ENCODE data around the gene CLCN2.

The CLCN2 gene

DNA sequence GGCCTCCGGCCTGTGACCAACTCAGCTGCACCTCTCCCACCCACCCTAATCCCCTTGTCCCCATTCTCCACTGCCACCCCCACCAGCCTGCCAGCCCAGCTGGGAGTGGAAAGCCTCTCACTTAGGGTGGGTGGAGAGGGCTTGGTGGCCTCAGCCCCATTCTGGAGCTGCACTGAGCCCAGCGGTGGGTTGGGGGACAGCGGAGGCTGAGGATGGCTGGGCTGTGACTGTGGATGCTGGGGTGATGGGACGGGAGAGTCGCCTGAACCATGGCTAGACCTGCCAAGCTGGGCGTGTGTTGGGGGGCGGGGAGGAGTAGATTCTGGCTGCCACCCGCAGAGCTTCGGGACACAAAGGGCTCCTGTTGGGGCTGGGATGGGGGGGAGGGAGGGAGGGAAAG lies 1.8 kb downstream of the CLCN2 start:
- no peaks in the 10 kb centered on the region for H3F3A ChIP-seq (ENCODE audit: insufficient read depth, low read length)
- H2AFZ ChIP-seq (ENCODE audit: low read length): no peak overlapping the region
- no peaks in the 10 kb centered on the region for H3K9me3 ChIP-seq (ENCODE audit: low read length)
- no peak for TF ChIP-seq EZH2 (IDR thresholded peaks at IDR 0.05; ENCODE audit: borderline replicate concordance, low read length)
- TF ChIP-seq CTCF (IDR thresholded peaks at IDR 0.05; ENCODE audit: low read length): no peak
- peaks cover 15% of the 10 kb centered on the region for H3K4me1 ChIP-seq (ENCODE audit: insufficient read depth, low read length, severe bottlenecking)
- no peaks in the 10 kb centered on the region for H3K79me2 ChIP-seq (ENCODE audit: insufficient read depth, low read length)
- no peak overlapping the region for H3K27ac ChIP-seq (ENCODE audit: low read depth, low read length, poor library complexity, severe bottlenecking)
- no peaks in the 10 kb centered on the region for H3K9me2 ChIP-seq (ENCODE audit: low read depth, low read length)
- H4K20me1 ChIP-seq (ENCODE audit: insufficient read depth, low read length): no peaks in the 10 kb centered on the region
- no peak overlapping the region for H3K4me3 ChIP-seq (ENCODE audit: low read depth, low read length, poor library complexity, severe bottlenecking)
- H3K4me2 ChIP-seq (ENCODE audit: low read length): no peak overlapping the region
- peaks cover 5% of the 10 kb centered on the region; the same call in 1 of the 2 replicates for H3K27me3 ChIP-seq (ENCODE audit: insufficient read depth, low read length)
- peaks cover 2% of the 10 kb centered on the region; the same call in 1 of the 2 replicates for H3K36me3 ChIP-seq (ENCODE audit: insufficient read depth, low read length)
- no peak overlapping the region for H3K9ac ChIP-seq (ENCODE audit: low read length)

DNA sequence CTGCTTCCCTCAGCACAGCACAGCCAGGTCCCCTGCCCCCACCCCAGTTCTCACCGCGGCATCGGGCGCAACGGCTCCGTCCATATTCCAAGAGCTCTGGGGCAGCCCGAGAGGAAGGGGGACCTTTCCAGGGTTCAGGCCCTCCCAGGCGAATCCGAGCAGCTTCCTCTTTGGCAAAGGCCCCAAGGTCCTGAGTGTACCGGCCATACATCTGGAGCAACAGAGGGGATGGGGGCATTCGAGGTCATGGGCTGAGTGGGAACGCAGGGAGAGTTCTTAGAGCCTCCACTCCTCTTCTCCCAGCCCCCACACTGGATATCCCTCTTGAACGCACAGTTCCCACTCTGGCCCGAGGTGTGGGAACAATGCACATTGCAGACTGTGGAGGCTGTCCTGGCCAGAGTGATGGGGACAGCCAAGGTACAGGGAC lies 2.5 kb downstream of the CLCN2 start:
- no peaks in the 10 kb centered on the region for H3K9me3 ChIP-seq (ENCODE audit: low read length)
- no peaks in the 10 kb centered on the region for H4K20me1 ChIP-seq (ENCODE audit: insufficient read depth, low read length)
- no peak overlapping the region for H3K27ac ChIP-seq (ENCODE audit: low read depth, low read length, poor library complexity, severe bottlenecking)
- H3K79me2 ChIP-seq (ENCODE audit: insufficient read depth, low read length): no peaks in the 10 kb centered on the region
- H3K4me1 ChIP-seq (ENCODE audit: insufficient read depth, low read length, severe bottlenecking): peaks cover 11% of the 10 kb centered on the region
- no peak overlapping the region for H3K9ac ChIP-seq (ENCODE audit: low read length)
- no peaks in the 10 kb centered on the region for H3K36me3 ChIP-seq (ENCODE audit: insufficient read depth, low read length)
- no peaks in the 10 kb centered on the region for H3F3A ChIP-seq (ENCODE audit: insufficient read depth, low read length)
- no peak overlapping the region for H3K4me3 ChIP-seq (ENCODE audit: low read depth, low read length, poor library complexity, severe bottlenecking)
- H3K4me2 ChIP-seq (ENCODE audit: low read length): no peak overlapping the region
- TF ChIP-seq EZH2 (IDR thresholded peaks at IDR 0.05; ENCODE audit: borderline replicate concordance, low read length): no peak
- TF ChIP-seq CTCF (IDR thresholded peaks at IDR 0.05; ENCODE audit: low read length): no peak
- no peak overlapping the region for H2AFZ ChIP-seq (ENCODE audit: low read length)
- no peaks in the 10 kb centered on the region for H3K9me2 ChIP-seq (ENCODE audit: low read depth, low read length)
- H3K27me3 ChIP-seq (ENCODE audit: insufficient read depth, low read length): peaks cover 5% of the 10 kb centered on the region; the same call in 1 of the 2 replicates

DNA sequence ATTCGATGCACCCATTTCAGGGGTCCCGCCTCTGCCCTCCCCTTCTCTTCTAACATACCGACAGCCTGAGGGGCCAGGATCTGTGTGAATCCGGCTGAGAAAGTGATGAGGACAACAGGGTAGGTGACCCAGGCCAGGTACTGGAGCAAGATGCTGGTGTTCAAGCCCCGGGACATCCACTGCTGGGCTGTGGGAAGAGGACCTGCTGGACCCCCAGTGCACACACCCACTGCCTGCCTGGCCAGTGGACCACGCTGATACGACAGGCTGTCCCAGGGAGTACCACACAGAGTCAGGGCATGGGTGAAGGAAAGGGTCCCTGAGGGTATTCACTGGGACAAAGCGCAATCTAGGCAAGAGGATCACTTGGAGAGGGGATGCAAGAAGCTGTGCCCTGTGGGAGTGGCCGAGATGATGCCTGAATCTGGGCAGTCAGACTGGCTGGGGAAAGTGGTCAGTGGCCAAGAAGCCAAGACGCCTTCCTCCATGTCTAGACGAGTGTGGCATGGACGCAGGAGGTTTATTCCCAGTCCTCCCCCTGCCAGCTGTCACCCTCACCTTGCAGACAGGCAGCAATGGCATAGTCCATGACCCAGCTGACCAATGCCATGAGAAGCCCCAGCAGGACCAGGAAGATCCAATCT lies 3.2 kb downstream of the CLCN2 start:
- Histone ChIP-seq H3K27me3 (ENCODE audit: insufficient read depth, low read length) (peaks cover 5% of the 10 kb centered on the region; the same call in 1 of the 2 replicates), H3K36me3 (ENCODE audit: insufficient read depth, low read length) (no peaks in the 10 kb centered on the region), H3F3A (ENCODE audit: insufficient read depth, low read length) (no peaks in the 10 kb centered on the region), H3K9me2 (ENCODE audit: low read depth, low read length) (no peaks in the 10 kb centered on the region), H2AFZ (ENCODE audit: low read length) (no peak overlapping the region), H4K20me1 (ENCODE audit: insufficient read depth, low read length) (no peaks in the 10 kb centered on the region), H3K9me3 (ENCODE audit: low read length) (no peaks in the 10 kb centered on the region), H3K4me2 (ENCODE audit: low read length) (no peak overlapping the region), H3K9ac (ENCODE audit: low read length) (no peak overlapping the region), H3K4me1 (ENCODE audit: insufficient read depth, low read length, severe bottlenecking) (peaks cover 10% of the 10 kb centered on the region), H3K4me3 (ENCODE audit: low read depth, low read length, poor library complexity, severe bottlenecking) (no peak overlapping the region), H3K79me2 (ENCODE audit: insufficient read depth, low read length) (no peaks in the 10 kb centered on the region), H3K27ac (ENCODE audit: low read depth, low read length, poor library complexity, severe bottlenecking) (no peak overlapping the region)
- no peak for TF ChIP-seq CTCF (IDR thresholded peaks at IDR 0.05; ENCODE audit: low read length)
- TF ChIP-seq EZH2 (IDR thresholded peaks at IDR 0.05; ENCODE audit: borderline replicate concordance, low read length): no peak

Measured in OCI-LY1 (cell line).